ENCODE data around the gene EHF.

GRCh38 chr11:34619062-34619516 lies 1.8 kb upstream of the EHF start:
- TF ChIP-seq, protein P1, sequence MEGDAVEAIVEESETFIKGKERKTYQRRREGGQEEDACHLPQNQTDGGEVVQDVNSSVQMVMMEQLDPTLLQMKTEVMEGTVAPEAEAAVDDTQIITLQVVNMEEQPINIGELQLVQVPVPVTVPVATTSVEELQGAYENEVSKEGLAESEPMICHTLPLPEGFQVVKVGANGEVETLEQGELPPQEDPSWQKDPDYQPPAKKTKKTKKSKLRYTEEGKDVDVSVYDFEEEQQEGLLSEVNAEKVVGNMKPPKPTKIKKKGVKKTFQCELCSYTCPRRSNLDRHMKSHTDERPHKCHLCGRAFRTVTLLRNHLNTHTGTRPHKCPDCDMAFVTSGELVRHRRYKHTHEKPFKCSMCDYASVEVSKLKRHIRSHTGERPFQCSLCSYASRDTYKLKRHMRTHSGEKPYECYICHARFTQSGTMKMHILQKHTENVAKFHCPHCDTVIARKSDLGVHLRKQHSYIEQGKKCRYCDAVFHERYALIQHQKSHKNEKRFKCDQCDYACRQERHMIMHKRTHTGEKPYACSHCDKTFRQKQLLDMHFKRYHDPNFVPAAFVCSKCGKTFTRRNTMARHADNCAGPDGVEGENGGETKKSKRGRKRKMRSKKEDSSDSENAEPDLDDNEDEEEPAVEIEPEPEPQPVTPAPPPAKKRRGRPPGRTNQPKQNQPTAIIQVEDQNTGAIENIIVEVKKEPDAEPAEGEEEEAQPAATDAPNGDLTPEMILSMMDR (conservative IDR thresholded peaks at IDR 0.05; ENCODE audit: low read depth, low read length), result no peak
- TF ChIP-seq EZH2 (IDR thresholded peaks at IDR 0.05; ENCODE audit: low read length, unreplicated experiment) (no peak), EZH2phosphoT487 (IDR thresholded peaks at IDR 0.05; ENCODE audit: borderline replicate concordance, low read length) (no peak)
